GM12878 (cell line): ENCODE results near the gene ARRDC4. TPM values are rescaled to one million over a fixed set of nuclear protein-coding genes. Genes with fewer than 3 reads are reported as not detected.

Experiments used
- ATAC-seq: fragments of 200-7000 bp; cut with Tn5 transposase; 3 replicates; pipeline ENCODE4 v1.9.1; 2020; ENCODE audit warnings: mild to moderate bottlenecking, moderate library complexity
- BruUV-seq: library from RNA; stranded (reverse); fragments of 400-500 nt; replicated peaks from 2 replicates; lab custom pipeline; 2021; lab: Mats Ljungman, UMichigan
- CTCF ChIA-PET: fragments of 300-600 bp; sonication (Branson Sonifier 250); formaldehyde crosslinking; extraction: SDS; loops from one replicate; lab custom pipeline; 2021; ENCODE audit warnings: inconsistent platforms; lab: Yijun Ruan, JAX
- POLR2A ChIA-PET: fragments of 350-600 bp; formaldehyde crosslinking; extraction: SDS; loops from one replicate; lab custom pipeline; 2021; ENCODE audit warnings: inconsistent platforms; lab: Charles Lee
- RAD21 ChIA-PET: fragments of 300-600 bp; sonication (Branson Sonifier 250); formaldehyde crosslinking; loops from one replicate; lab custom pipeline; 2023; ENCODE audit warnings: antibody characterized with exemption; ENCODE audit not compliant: unreplicated experiment; lab: Charles Lee
- SMC1A ChIA-PET: fragments of 300-600 bp; sonication (Branson Sonifier 250); formaldehyde crosslinking; loops from one replicate; lab custom pipeline; 2023; ENCODE audit not compliant: unreplicated experiment, uncharacterized antibody; lab: Charles Lee
- DNase-seq: peaks from one replicate; pipeline ENCODE4 v3.0.0-alpha.2; 2011; ENCODE audit warnings: low read depth, low spot score
- FAIRE-seq: peaks from 3 replicates; lab custom pipeline; 2011; peaks lifted over from hg19 to GRCh38; lab: Jason Lieb, UNC
- H2AFZ ChIP-seq: 2 replicates; pipeline ENCODE4 v1.6.0; 2011; ENCODE audit warnings: low read depth, low read length, control low read depth; ENCODE audit not compliant: control insufficient read depth
- H3K27ac ChIP-seq: 2 replicates; pipeline ENCODE4 v1.5.1; 2011; ENCODE audit warnings: control low read depth; ENCODE audit not compliant: control insufficient read depth, insufficient read depth
- H3K27me3 ChIP-seq, 2 experiments: replicated peaks in 1 of 2; 2 replicates each; pipeline versions ENCODE4 v1.6.0 to v1.6.1; 2011; ENCODE audit warnings: low read length in 1 of 2; ENCODE audit not compliant: control insufficient read depth in 2 of 2, insufficient read depth in 2 of 2
- H3K36me3 ChIP-seq, 2 experiments: 2 replicates each; pipeline ENCODE4 v1.5.1; 2011; ENCODE audit warnings: low read length in 1 of 2; ENCODE audit not compliant: control insufficient read depth in 2 of 2, insufficient read depth in 2 of 2
- H3K4me1 ChIP-seq: 2 replicates; pipeline ENCODE4 v1.6.1; 2011; ENCODE audit warnings: mild to moderate bottlenecking, low read length, moderate library complexity, mixed read lengths; ENCODE audit not compliant: control insufficient read depth, insufficient read depth
- H3K4me2 ChIP-seq: 2 replicates; pipeline ENCODE4 v1.6.0; 2011; ENCODE audit warnings: control low read depth; ENCODE audit not compliant: control insufficient read depth, insufficient read depth
- H3K4me3 ChIP-seq: fragments of 200-600 bp; sonication (generic); 2 replicates; pipeline ENCODE4 v1.5.1; 2016
- H3K79me2 ChIP-seq: 2 replicates; pipeline ENCODE4 v1.6.0; 2011; ENCODE audit warnings: low read length; ENCODE audit not compliant: control insufficient read depth, insufficient read depth
- H3K9ac ChIP-seq: 2 replicates; pipeline ENCODE4 v1.8.0; 2011; ENCODE audit warnings: low read length, control low read depth, mixed read lengths; ENCODE audit not compliant: control insufficient read depth, insufficient read depth
- H3K9me3 ChIP-seq: replicated peaks from 3 replicates; pipeline ENCODE4 v1.5.1; 2011; ENCODE audit warnings: mild to moderate bottlenecking, low read length; ENCODE audit not compliant: control insufficient read depth, insufficient read depth
- H4K20me1 ChIP-seq: 2 replicates; pipeline ENCODE4 v1.6.0; 2011; ENCODE audit not compliant: control insufficient read depth, insufficient read depth
- EZH2 ChIP-seq: IDR thresholded peaks from 2 replicates; pipeline ENCODE4 v1.6.1; 2012; ENCODE audit warnings: low read depth, mild to moderate bottlenecking, control low read depth, inconsistent platforms, low read length, borderline replicate concordance; ENCODE audit not compliant: control insufficient read depth
- FOXM1 ChIP-seq: IDR thresholded peaks from 2 replicates; pipeline ENCODE4 v1.6.1; 2012; ENCODE audit warnings: low read depth, mild to moderate bottlenecking, inconsistent platforms, low read length, moderate library complexity
- NFIC ChIP-seq: IDR thresholded peaks from 2 replicates; pipeline ENCODE4 v1.6.1; 2012; ENCODE audit warnings: low read depth, mild to moderate bottlenecking, inconsistent platforms, low read length, moderate library complexity
- PAX8 ChIP-seq: fragments of 450-650 bp; IDR thresholded peaks from 2 replicates; pipeline ENCODE4 v1.6.1; 2017; ENCODE audit warnings: mild to moderate bottlenecking, moderate library complexity
- STAT1 ChIP-seq: fragments of 450-650 bp; conservative IDR thresholded peaks from 2 replicates; pipeline ENCODE4 v1.6.1; 2014; ENCODE audit warnings: antibody characterized with exemption, mild to moderate bottlenecking
- SUPT20H ChIP-seq: IDR thresholded peaks from 2 replicates; pipeline ENCODE4 v1.6.1; 2011; ENCODE audit warnings: low read depth, mild to moderate bottlenecking, low read length, moderate library complexity, borderline replicate concordance; ENCODE audit not compliant: control insufficient read depth
- ZZZ3 ChIP-seq: IDR thresholded peaks from 2 replicates; pipeline ENCODE4 v1.6.1; 2011; ENCODE audit warnings: low read depth; ENCODE audit not compliant: control insufficient read depth, insufficient read length
- WGBS: methylation state at CpG from one replicate; pipeline ENCODE4 v1.1.6; 2016; ENCODE audit warnings: low lambda C conversion rate; ENCODE audit not compliant: insufficient replicate concordance, insufficient coverage; ENCODE audit errors: missing lambda C conversion rate; 5-methylcytosine and 5-hydroxymethylcytosine counted together
- in situ Hi-C: fragments of 300-500 bp; cut with MboI; formaldehyde crosslinking; loops from 9 replicates; pipeline ENCODE4 v1.14.3; 2018; ENCODE audit warnings: mixed read lengths
- intact Hi-C: fragments of 100-400 bp; cut with micrococcal nuclease; formaldehyde crosslinking; loops from one replicate; pipeline ENCODE4 v1.14.2; 2022; ENCODE audit not compliant: unreplicated experiment
- polyA plus RNA-seq, 11 experiments: library from polyadenylated mRNA; depleted of rRNA in 4 of 11; unstranded in 6 of 11; stranded (reverse) in 5 of 11; fragments of >200 nt; fragmentation: Nextera tagmentation in 4 of 11; fragmentation: Illumina TruSeq in 1 of 11; extraction: Ambion mirVana in 4 of 11; extraction: Trizol in 1 of 11; gene quantifications; 1 replicate in 1 of 11; 2 replicates in 10 of 11; pipeline versions ENCODE4 v1.2.1 to v1.2.3, GENCODE V29; 2011 to 2016; ENCODE audit warnings: inconsistent platforms in 2 of 11, missing spikeins in 2 of 11, low read depth in 1 of 11
- total RNA-seq, 4 experiments: library from RNA; depleted of rRNA in 3 of 4; stranded (reverse); fragments of >200 nt in 3 of 4; fragmentation: Illumina TruSeq in 1 of 4; extraction: Trizol in 1 of 4; gene quantifications; 2 replicates each; pipeline versions ENCODE4 v1.2.1 to v1.2.3, GENCODE V29; 2013 to 2021
- TF ChIP-seq, protein P1 (sequence below): fragments of 450-650 bp; conservative IDR thresholded peaks from 2 replicates; pipeline ENCODE4 v1.6.1; 2017; ENCODE audit warnings: mild to moderate bottlenecking, moderate library complexity
- TF ChIP-seq, protein P2 (sequence below): fragments of 450-650 bp; IDR thresholded peaks from 2 replicates; pipeline ENCODE4 v1.6.1; 2017; ENCODE audit warnings: antibody characterized with exemption, mild to moderate bottlenecking, moderate library complexity
- TF ChIP-seq, protein P3 (sequence below): IDR thresholded peaks from 2 replicates; pipeline ENCODE4 v1.6.1; 2011; ENCODE audit warnings: low read depth, low read length, improper control_type of control experiment, borderline replicate concordance
- TF ChIP-seq, protein P4 (sequence below): fragments of 450-650 bp; IDR thresholded peaks from 2 replicates; pipeline ENCODE4 v1.6.1; 2016; ENCODE audit warnings: mild to moderate bottlenecking, moderate library complexity, borderline replicate concordance

Gene ARRDC4
- total and polyA plus RNA-seq, 10 of the 15 experiments (the other 5 are each of a cell fraction or from before 2014, with no cell fraction given): 0.03 to 0.54 (median 0.07) TPM

DNA sequence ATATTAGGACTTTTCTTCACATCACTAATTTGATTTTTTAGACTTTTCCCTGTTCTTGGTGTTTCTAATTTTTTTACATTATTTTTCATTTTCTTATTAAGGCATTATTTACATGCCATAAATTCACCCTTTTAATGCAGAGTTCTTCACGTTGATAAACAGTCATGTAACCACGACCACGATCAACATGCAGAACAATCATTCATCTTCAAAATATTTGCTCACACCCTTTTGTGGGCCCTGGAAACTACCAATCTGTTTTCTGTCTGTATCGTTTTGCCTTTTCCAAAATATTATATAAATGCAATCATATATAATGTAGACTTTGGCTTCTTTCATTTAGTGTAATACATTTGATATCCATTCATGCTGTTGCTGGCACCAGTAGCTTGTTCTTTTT lies 48.7 kb downstream of the ARRDC4 start:
- intact Hi-C loops (no loop called here), in situ Hi-C loops (no loop called here)
- CTCF ChIA-PET: no interaction called here
- no peaks in the 10 kb centered on the region for H4K20me1 ChIP-seq
- no peak overlapping the region for H3K4me2 ChIP-seq
- SMC1A ChIA-PET: no interaction called here
- H3K4me3 ChIP-seq: no peak overlapping the region
- no peak overlapping the region for H2AFZ ChIP-seq
- H3K79me2 ChIP-seq: no peaks in the 10 kb centered on the region
- H3K4me1 ChIP-seq: no peaks in the 10 kb centered on the region
- H3K9ac ChIP-seq: no peak overlapping the region
- no peaks in the 10 kb centered on the region for H3K9me3 ChIP-seq
- no peaks in the 10 kb centered on the region for H3K36me3 ChIP-seq
- POLR2A ChIA-PET: no interaction called here
- no peak overlapping the region for H3K27ac ChIP-seq
- H3K27me3 ChIP-seq: no peaks in the 10 kb centered on the region
- DNase-seq: no peak
- BruUV-seq: no TSS peak
- ATAC-seq: no peak
- FAIRE-seq: no peak
- RAD21 ChIA-PET: no interaction called here
- 1% methylated on average over 4 of the region's 4 CpGs for WGBS
- no peak for TF ChIP-seq NFIC
- TF ChIP-seq, protein P1, sequence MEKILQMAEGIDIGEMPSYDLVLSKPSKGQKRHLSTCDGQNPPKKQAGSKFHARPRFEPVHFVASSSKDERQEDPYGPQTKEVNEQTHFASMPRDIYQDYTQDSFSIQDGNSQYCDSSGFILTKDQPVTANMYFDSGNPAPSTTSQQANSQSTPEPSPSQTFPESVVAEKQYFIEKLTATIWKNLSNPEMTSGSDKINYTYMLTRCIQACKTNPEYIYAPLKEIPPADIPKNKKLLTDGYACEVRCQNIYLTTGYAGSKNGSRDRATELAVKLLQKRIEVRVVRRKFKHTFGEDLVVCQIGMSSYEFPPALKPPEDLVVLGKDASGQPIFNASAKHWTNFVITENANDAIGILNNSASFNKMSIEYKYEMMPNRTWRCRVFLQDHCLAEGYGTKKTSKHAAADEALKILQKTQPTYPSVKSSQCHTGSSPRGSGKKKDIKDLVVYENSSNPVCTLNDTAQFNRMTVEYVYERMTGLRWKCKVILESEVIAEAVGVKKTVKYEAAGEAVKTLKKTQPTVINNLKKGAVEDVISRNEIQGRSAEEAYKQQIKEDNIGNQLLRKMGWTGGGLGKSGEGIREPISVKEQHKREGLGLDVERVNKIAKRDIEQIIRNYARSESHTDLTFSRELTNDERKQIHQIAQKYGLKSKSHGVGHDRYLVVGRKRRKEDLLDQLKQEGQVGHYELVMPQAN: no peak
- TF ChIP-seq EZH2: no peak
- no peak for TF ChIP-seq STAT1
- no peak for TF ChIP-seq ZZZ3
- TF ChIP-seq, protein P2, sequence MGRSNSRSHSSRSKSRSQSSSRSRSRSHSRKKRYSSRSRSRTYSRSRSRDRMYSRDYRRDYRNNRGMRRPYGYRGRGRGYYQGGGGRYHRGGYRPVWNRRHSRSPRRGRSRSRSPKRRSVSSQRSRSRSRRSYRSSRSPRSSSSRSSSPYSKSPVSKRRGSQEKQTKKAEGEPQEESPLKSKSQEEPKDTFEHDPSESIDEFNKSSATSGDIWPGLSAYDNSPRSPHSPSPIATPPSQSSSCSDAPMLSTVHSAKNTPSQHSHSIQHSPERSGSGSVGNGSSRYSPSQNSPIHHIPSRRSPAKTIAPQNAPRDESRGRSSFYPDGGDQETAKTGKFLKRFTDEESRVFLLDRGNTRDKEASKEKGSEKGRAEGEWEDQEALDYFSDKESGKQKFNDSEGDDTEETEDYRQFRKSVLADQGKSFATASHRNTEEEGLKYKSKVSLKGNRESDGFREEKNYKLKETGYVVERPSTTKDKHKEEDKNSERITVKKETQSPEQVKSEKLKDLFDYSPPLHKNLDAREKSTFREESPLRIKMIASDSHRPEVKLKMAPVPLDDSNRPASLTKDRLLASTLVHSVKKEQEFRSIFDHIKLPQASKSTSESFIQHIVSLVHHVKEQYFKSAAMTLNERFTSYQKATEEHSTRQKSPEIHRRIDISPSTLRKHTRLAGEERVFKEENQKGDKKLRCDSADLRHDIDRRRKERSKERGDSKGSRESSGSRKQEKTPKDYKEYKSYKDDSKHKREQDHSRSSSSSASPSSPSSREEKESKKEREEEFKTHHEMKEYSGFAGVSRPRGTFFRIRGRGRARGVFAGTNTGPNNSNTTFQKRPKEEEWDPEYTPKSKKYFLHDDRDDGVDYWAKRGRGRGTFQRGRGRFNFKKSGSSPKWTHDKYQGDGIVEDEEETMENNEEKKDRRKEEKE: no peak
- TF ChIP-seq, protein P3, sequence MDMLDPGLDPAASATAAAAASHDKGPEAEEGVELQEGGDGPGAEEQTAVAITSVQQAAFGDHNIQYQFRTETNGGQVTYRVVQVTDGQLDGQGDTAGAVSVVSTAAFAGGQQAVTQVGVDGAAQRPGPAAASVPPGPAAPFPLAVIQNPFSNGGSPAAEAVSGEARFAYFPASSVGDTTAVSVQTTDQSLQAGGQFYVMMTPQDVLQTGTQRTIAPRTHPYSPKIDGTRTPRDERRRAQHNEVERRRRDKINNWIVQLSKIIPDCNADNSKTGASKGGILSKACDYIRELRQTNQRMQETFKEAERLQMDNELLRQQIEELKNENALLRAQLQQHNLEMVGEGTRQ: no peak
- TF ChIP-seq PAX8: no peak
- TF ChIP-seq, protein P4, sequence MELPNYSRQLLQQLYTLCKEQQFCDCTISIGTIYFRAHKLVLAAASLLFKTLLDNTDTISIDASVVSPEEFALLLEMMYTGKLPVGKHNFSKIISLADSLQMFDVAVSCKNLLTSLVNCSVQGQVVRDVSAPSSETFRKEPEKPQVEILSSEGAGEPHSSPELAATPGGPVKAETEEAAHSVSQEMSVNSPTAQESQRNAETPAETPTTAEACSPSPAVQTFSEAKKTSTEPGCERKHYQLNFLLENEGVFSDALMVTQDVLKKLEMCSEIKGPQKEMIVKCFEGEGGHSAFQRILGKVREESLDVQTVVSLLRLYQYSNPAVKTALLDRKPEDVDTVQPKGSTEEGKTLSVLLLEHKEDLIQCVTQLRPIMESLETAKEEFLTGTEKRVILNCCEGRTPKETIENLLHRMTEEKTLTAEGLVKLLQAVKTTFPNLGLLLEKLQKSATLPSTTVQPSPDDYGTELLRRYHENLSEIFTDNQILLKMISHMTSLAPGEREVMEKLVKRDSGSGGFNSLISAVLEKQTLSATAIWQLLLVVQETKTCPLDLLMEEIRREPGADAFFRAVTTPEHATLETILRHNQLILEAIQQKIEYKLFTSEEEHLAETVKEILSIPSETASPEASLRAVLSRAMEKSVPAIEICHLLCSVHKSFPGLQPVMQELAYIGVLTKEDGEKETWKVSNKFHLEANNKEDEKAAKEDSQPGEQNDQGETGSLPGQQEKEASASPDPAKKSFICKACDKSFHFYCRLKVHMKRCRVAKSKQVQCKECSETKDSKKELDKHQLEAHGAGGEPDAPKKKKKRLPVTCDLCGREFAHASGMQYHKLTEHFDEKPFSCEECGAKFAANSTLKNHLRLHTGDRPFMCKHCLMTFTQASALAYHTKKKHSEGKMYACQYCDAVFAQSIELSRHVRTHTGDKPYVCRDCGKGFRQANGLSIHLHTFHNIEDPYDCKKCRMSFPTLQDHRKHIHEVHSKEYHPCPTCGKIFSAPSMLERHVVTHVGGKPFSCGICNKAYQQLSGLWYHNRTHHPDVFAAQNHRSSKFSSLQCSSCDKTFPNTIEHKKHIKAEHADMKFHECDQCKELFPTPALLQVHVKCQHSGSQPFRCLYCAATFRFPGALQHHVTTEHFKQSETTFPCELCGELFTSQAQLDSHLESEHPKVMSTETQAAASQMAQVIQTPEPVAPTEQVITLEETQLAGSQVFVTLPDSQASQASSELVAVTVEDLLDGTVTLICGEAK: no peak
- no peak for TF ChIP-seq FOXM1
- TF ChIP-seq SUPT20H: no peak
